NT2/D1 (cell line): ENCODE measurements around the gene TRIM67.

ENCODE experiments used
- SUZ12 ChIP-seq: IDR thresholded peaks from 2 replicates; pipeline ENCODE4 v1.6.1; 2011; ENCODE audit not compliant: insufficient read length, insufficient read depth; ENCODE audit errors: extremely low read depth
- YY1 ChIP-seq: IDR thresholded peaks from 2 replicates; pipeline ENCODE4 v1.6.1; 2011; ENCODE audit not compliant: insufficient read length, insufficient read depth
- ZNF274 ChIP-seq: IDR thresholded peaks from 2 replicates; pipeline ENCODE4 v1.6.1; 2011; ENCODE audit warnings: mild to moderate bottlenecking, low read depth, low read length

- TF ChIP-seq ZNF274: no peak
- TF ChIP-seq YY1: no peak
- no peak for TF ChIP-seq SUZ12
These were observed 23.6 kb upstream of the TRIM67 start for GRCh38 chr1:231138236-231138635.
